ENCODE measurements around the gene KLK4.

Gene KLK4

DNA sequence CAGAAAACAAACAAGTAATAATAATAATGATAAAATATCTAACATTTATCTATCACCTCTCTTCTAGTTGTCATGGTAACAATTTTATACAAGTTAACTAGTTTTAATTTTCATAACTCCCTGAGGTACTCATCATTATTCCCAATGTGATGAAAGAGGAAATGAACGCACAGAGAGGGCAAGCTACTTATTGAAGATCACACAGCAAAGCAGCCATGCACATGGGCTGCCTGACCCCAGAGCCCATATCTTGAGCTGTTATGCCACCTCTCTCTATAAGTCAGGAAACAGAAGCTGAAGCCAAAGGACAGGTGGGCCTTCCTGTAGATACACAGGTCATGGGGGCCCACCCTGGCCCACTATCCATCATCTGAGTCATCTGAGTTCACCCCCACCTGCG, 4.9 kb upstream of the KLK4 start:
- no peaks in the 10 kb centered on the region for H4K20me1 ChIP-seq (ENCODE audit: insufficient read depth, low read length)
- H3K9ac ChIP-seq (ENCODE audit: low read length): no peak overlapping the region
- H3K4me3 ChIP-seq (ENCODE audit: low read length): no peak overlapping the region
- H2AFZ ChIP-seq (ENCODE audit: low read depth, low read length): no peak overlapping the region
- no peak overlapping the region for H3K27ac ChIP-seq (ENCODE audit: low read length)
- no peaks in the 10 kb centered on the region for H3K36me3 ChIP-seq (replicated peaks; ENCODE audit: low read depth, low read length)
- TF ChIP-seq, protein P1, sequence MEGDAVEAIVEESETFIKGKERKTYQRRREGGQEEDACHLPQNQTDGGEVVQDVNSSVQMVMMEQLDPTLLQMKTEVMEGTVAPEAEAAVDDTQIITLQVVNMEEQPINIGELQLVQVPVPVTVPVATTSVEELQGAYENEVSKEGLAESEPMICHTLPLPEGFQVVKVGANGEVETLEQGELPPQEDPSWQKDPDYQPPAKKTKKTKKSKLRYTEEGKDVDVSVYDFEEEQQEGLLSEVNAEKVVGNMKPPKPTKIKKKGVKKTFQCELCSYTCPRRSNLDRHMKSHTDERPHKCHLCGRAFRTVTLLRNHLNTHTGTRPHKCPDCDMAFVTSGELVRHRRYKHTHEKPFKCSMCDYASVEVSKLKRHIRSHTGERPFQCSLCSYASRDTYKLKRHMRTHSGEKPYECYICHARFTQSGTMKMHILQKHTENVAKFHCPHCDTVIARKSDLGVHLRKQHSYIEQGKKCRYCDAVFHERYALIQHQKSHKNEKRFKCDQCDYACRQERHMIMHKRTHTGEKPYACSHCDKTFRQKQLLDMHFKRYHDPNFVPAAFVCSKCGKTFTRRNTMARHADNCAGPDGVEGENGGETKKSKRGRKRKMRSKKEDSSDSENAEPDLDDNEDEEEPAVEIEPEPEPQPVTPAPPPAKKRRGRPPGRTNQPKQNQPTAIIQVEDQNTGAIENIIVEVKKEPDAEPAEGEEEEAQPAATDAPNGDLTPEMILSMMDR (IDR thresholded peaks at IDR 0.05; ENCODE audit: low read depth, low read length): no peak
- no peak for TF ChIP-seq EZH2phosphoT487 (IDR thresholded peaks at IDR 0.05; ENCODE audit: low read depth)
- H3K4me1 ChIP-seq (ENCODE audit: low read length): no peaks in the 10 kb centered on the region
- H3K9me3 ChIP-seq (ENCODE audit: insufficient read depth, low read length): no peaks in the 10 kb centered on the region
- H3K79me2 ChIP-seq (ENCODE audit: low read length): no peaks in the 10 kb centered on the region
- H3K4me2 ChIP-seq (ENCODE audit: low read length): no peak overlapping the region
- peaks cover 15% of the 10 kb centered on the region for H3K27me3 ChIP-seq (ENCODE audit: low read depth, low read length)

DNA sequence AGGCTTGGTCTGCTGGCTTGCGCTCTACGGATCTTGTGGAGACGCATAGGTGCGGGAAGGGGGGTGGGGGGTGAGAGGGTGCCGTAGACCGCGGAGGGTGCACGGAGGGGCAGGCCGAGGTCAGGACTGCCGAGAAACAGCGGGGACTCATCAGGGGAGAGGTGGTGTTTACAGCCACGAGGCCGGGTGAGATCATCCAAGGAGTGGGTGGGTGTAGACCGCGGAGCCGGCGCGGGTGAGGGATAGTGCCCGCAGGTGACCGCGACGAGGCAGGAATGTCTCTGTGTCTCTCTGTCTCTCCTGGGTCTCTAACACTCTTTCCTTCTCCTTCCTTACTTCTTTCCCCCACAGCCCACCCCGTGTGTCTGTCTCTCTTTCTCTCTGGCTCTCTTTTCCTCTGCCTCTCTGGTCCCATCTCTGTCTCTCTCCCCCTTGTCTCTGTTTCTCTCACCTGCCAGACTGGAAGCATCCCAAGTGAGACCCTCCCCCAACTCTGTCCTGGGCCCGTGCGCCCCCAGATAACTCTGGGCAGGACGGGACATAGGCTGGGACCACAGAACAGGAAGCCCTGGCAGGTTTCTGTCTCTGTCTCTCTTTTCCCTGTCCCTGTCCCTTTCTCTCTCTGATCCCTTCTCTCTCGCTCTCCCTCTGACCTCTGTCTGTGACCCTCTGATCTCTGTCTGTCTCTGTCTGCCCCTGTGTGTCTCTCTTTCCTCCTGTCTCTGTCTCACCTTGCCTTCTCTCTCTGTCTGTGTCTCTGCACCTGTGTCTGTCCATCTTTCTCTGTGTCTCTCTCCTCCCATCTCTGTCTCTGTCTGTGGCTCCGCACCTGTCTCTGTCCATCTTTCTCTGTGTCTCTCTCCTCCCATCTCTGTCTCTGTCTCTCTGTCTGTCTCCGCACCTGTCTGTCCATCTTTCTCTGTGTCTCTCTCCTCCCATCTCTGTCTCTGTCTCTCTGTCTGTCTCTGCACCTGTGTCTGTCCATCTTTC, 1.8 kb upstream of the KLK4 start:
- Histone ChIP-seq H4K20me1 (ENCODE audit: insufficient read depth, low read length) (no peaks in the 10 kb centered on the region), H3K4me1 (ENCODE audit: low read length) (no peaks in the 10 kb centered on the region), H3K36me3 (replicated peaks; ENCODE audit: low read depth, low read length) (no peaks in the 10 kb centered on the region), H2AFZ (ENCODE audit: low read depth, low read length) (no peak overlapping the region), H3K9ac (ENCODE audit: low read length) (no peak overlapping the region), H3K79me2 (ENCODE audit: low read length) (no peaks in the 10 kb centered on the region), H3K27me3 (ENCODE audit: low read depth, low read length) (0 out of 2 replicates have a peak, but pooled peaks cover 12% of the 10 kb centered on the region), H3K9me3 (ENCODE audit: insufficient read depth, low read length) (no peaks in the 10 kb centered on the region), H3K4me3 (ENCODE audit: low read length) (no peak overlapping the region), H3K4me2 (ENCODE audit: low read length) (no peak overlapping the region), H3K27ac (ENCODE audit: low read length) (no peak overlapping the region)
- TF ChIP-seq EZH2phosphoT487 (IDR thresholded peaks at IDR 0.05; ENCODE audit: low read depth): no peak
- TF ChIP-seq, protein P1 (IDR thresholded peaks at IDR 0.05; ENCODE audit: low read depth, low read length): no peak

DNA sequence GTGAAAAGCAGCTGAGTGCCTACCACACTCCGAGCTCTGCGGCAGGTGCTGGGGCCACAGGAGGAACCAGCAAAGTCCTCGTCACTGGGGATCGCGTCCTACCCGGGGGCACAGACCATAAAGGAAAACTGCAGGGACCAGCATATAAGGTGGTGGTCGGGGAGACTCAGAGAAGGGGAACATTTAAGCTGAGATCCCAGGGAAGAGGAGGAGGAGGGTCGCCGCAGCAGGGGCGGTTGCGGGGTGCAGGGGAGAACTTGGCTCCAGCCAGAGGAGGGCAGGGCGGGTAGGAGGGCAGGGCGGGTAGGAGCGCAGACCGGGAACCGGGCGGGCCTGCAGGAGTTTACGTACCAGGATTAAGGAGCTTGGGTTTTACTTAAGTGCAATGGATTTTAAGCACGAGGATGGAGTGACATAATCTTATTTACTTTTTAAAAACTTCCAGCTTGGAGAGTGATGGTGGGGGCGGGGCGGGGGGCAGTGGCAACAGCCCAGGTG, 956 bp upstream of the KLK4 start:
- 0 out of 2 replicates have a peak, but pooled peaks cover 12% of the 10 kb centered on the region for H3K27me3 ChIP-seq (ENCODE audit: low read depth, low read length)
- no peak overlapping the region for H3K9ac ChIP-seq (ENCODE audit: low read length)
- no peaks in the 10 kb centered on the region for H3K79me2 ChIP-seq (ENCODE audit: low read length)
- no peaks in the 10 kb centered on the region for H4K20me1 ChIP-seq (ENCODE audit: insufficient read depth, low read length)
- H2AFZ ChIP-seq (ENCODE audit: low read depth, low read length): no peak overlapping the region
- H3K9me3 ChIP-seq (ENCODE audit: insufficient read depth, low read length): no peaks in the 10 kb centered on the region
- H3K36me3 ChIP-seq (replicated peaks; ENCODE audit: low read depth, low read length): no peaks in the 10 kb centered on the region
- no peak overlapping the region for H3K4me3 ChIP-seq (ENCODE audit: low read length)
- H3K4me1 ChIP-seq (ENCODE audit: low read length): no peaks in the 10 kb centered on the region
- no peak overlapping the region for H3K27ac ChIP-seq (ENCODE audit: low read length)
- no peak overlapping the region for H3K4me2 ChIP-seq (ENCODE audit: low read length)
- TF ChIP-seq, protein P1 (IDR thresholded peaks at IDR 0.05; ENCODE audit: low read depth, low read length): no peak
- no peak for TF ChIP-seq EZH2phosphoT487 (IDR thresholded peaks at IDR 0.05; ENCODE audit: low read depth)

DNA sequence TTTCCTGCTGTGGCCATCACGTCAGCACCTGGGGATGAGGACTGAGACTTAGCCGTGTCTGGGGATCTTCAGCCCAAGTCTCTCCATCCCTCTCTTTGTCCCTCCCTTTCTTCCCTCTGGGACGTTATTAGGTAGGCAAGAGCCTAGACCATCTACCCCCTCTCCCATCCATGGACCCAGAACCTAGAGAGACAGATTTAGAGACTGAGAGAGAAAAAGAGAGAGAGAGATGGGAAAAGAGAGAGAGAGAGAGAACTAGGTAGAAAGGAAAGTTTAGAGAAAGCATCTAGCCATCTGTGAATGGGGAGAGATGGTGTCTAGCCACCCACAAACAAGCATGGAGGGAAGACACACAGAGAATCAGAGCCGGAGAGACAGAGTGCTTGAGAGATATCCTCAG, 473 bp downstream of the KLK4 start:
- TF ChIP-seq, protein P1 (IDR thresholded peaks at IDR 0.05; ENCODE audit: low read depth, low read length): no peak
- no peak for TF ChIP-seq EZH2phosphoT487 (IDR thresholded peaks at IDR 0.05; ENCODE audit: low read depth)
- Histone ChIP-seq H3K4me3 (ENCODE audit: low read length) (no peak overlapping the region), H3K9me3 (ENCODE audit: insufficient read depth, low read length) (no peaks in the 10 kb centered on the region), H2AFZ (ENCODE audit: low read depth, low read length) (no peak overlapping the region), H3K36me3 (replicated peaks; ENCODE audit: low read depth, low read length) (no peaks in the 10 kb centered on the region), H3K9ac (ENCODE audit: low read length) (no peak overlapping the region), H3K79me2 (ENCODE audit: low read length) (no peaks in the 10 kb centered on the region), H3K27me3 (ENCODE audit: low read depth, low read length) (peaks cover 17% of the 10 kb centered on the region; the same call in 1 of the 2 replicates), H3K27ac (ENCODE audit: low read length) (no peak overlapping the region), H4K20me1 (ENCODE audit: insufficient read depth, low read length) (no peaks in the 10 kb centered on the region), H3K4me2 (ENCODE audit: low read length) (no peak overlapping the region), H3K4me1 (ENCODE audit: low read length) (peaks cover 6% of the 10 kb centered on the region)
